Progenitor cell of endocrine pancreas (in vitro differentiated cells): ENCODE results near the gene TNIP2. TPM values are rescaled to one million over a fixed set of nuclear protein-coding genes. Genes with fewer than 3 reads are reported as not detected.

Experiments used
- DNase-seq: peaks from one replicate; pipeline ENCODE4 v3.0.0; 2021; ENCODE audit warnings: low spot score; ENCODE audit not compliant: unreplicated experiment
- H3K27ac Mint-ChIP-seq: 2 replicates; pipeline ENCODE4 v1.8.0; 2021; ENCODE audit warnings: mild to moderate bottlenecking, moderate library complexity, mixed read lengths
- H3K27me3 Mint-ChIP-seq: 2 replicates; pipeline ENCODE4 v1.8.0; 2021; ENCODE audit warnings: mixed read lengths
- H3K36me3 Mint-ChIP-seq: 2 replicates; pipeline ENCODE4 v1.8.0; 2022; ENCODE audit warnings: mixed read lengths; ENCODE audit not compliant: insufficient read depth
- H3K4me1 Mint-ChIP-seq: 2 replicates; pipeline ENCODE4 v1.8.0; 2021; ENCODE audit warnings: low read depth, mixed read lengths
- H3K4me3 Mint-ChIP-seq: 2 replicates; pipeline ENCODE4 v1.8.0; 2021; ENCODE audit warnings: low read depth, mild to moderate bottlenecking, moderate library complexity, mixed read lengths
- H3K9me3 Mint-ChIP-seq: 2 replicates; pipeline ENCODE4 v1.8.0; 2021; ENCODE audit warnings: low read depth, mixed read lengths
- CTCF ChIP-seq: fragments of 200-600 bp; sonication (generic); IDR thresholded peaks from one replicate; pipeline ENCODE4 v1.5.0; 2021; ENCODE audit warnings: antibody characterized with exemption, mild to moderate bottlenecking; ENCODE audit not compliant: unreplicated experiment
- total RNA-seq: library from RNA; stranded (reverse); gene quantifications from 2 replicates; pipeline ENCODE4 v1.2.1, GENCODE V29; 2021

Gene TNIP2
- total RNA-seq, 1 donor from 2014 or later = 26.3 TPM

- H3K36me3 Mint-ChIP-seq = no peaks in the 10 kb centered on the region
- no peak overlapping the region for H3K27ac Mint-ChIP-seq
- DNase-seq = no peak
- no peaks in the 10 kb centered on the region for H3K9me3 Mint-ChIP-seq
- H3K4me3 Mint-ChIP-seq = no peak overlapping the region
- TF ChIP-seq CTCF = no peak
- H3K27me3 Mint-ChIP-seq = peaks cover 42% of the 10 kb centered on the region
- H3K4me1 Mint-ChIP-seq = no peaks in the 10 kb centered on the region
These were observed 36.2 kb upstream of the TNIP2 start for GRCh38 chr4:2792396-2792710.

GRCh38 chr4:2791518-2792395 is 35.6 kb upstream of the TNIP2 start:
- Mint-ChIP-seq H3K4me1 (no peaks in the 10 kb centered on the region), H3K27me3 (peaks cover 42% of the 10 kb centered on the region), H3K4me3 (no peak overlapping the region), H3K27ac (no peak overlapping the region), H3K9me3 (no peaks in the 10 kb centered on the region), H3K36me3 (no peaks in the 10 kb centered on the region)
- no peak for TF ChIP-seq CTCF
- DNase-seq = no peak

GRCh38 chr4:2790583-2791517 is 34.7 kb upstream of the TNIP2 start:
- H3K36me3 Mint-ChIP-seq = no peaks in the 10 kb centered on the region

GRCh38 chr4:2789793-2790582 is 33.9 kb upstream of the TNIP2 start:
- Mint-ChIP-seq H3K4me1 (no peaks in the 10 kb centered on the region), H3K27me3 (peaks cover 34% of the 10 kb centered on the region), H3K36me3 (no peaks in the 10 kb centered on the region), H3K27ac (no peak overlapping the region), H3K4me3 (no peak overlapping the region), H3K9me3 (no peaks in the 10 kb centered on the region)
- no peak for TF ChIP-seq CTCF
- no peak for DNase-seq

More at GRCh38 chr4:2790583-2791517, 34.7 kb upstream of the TNIP2 start:
- no peak for TF ChIP-seq CTCF
- no peak for DNase-seq
- Mint-ChIP-seq H3K27ac (peak overlapping the region; percentile 71), H3K4me3 (no peak overlapping the region), H3K27me3 (peaks cover 37% of the 10 kb centered on the region), H3K4me1 (no peaks in the 10 kb centered on the region), H3K9me3 (no peaks in the 10 kb centered on the region)

GRCh38 chr4:2789351-2789750 is 33.2 kb upstream of the TNIP2 start:
- no peaks in the 10 kb centered on the region for H3K4me1 Mint-ChIP-seq
- peaks cover 27% of the 10 kb centered on the region for H3K27me3 Mint-ChIP-seq
- no peaks in the 10 kb centered on the region for H3K9me3 Mint-ChIP-seq
- no peak overlapping the region for H3K4me3 Mint-ChIP-seq
- no peak overlapping the region for H3K27ac Mint-ChIP-seq
- no peak for DNase-seq
- no peaks in the 10 kb centered on the region for H3K36me3 Mint-ChIP-seq
- TF ChIP-seq CTCF = no peak
